Measurements from ENCODE around the gene NKG7. TPM values are rescaled to one million over a fixed set of nuclear protein-coding genes. Genes with fewer than 3 reads are reported as not detected.
A peak's percentile ranks its signal among the peaks of the same experiment; 100 is the strongest.

NKG7 gene
- total and polyA plus RNA-seq, 8 donors: 2.8 to 50.1 (median 6.0) TPM

GRCh38 chr19:51391073-51391611, 18.7 kb upstream of the NKG7 start:
- intact Hi-C loops (cut with DNase I): no loop called here

GRCh38 chr19:51389143-51389542, 16.7 kb upstream of the NKG7 start:
- Histone ChIP-seq H3K4me3 (no peak overlapping the region), H3K36me3 (no peaks in the 10 kb centered on the region), H3K27ac (no peak overlapping the region), H3K27me3 (peaks cover 0 to 4% of the 10 kb centered on the region in 2 donors), H3K4me1 (peaks cover 0 to 16% of the 10 kb centered on the region in 2 donors), H3K9me3 (no peaks in the 10 kb centered on the region)
- ATAC-seq (no peak), DNase-seq (no peak)
- intact Hi-C loops (cut with DNase I): no loop called here
- no peak for TF ChIP-seq CTCF (IDR thresholded peaks at IDR 0.05)

More at GRCh38 chr19:51391073-51391611, 18.7 kb upstream of the NKG7 start:
- no peak for ATAC-seq
- Histone ChIP-seq H3K9me3 (no peaks in the 10 kb centered on the region), H3K27ac (peak overlapping the region in 1 of 2 donors; percentile 28), H3K4me1 (peaks cover 0 to 29% of the 10 kb centered on the region in 2 donors), H3K27me3 (peaks cover 0 to 4% of the 10 kb centered on the region in 2 donors), H3K4me3 (no peak overlapping the region), H3K36me3 (no peaks in the 10 kb centered on the region)
- no peak for TF ChIP-seq CTCF (IDR thresholded peaks at IDR 0.05)
- DNase-seq: no peak

GRCh38 chr19:51387924-51388389, 15.5 kb upstream of the NKG7 start, which contains the start of gene LIM2:
Gene LIM2 (minus strand): TSS chr19:51387974. CDS start chr19:51387443, 531 bp downstream.
- Histone ChIP-seq H3K4me3 (no peak within 1 kb of the TSS), H3K27me3 (peaks cover 0 to 4% of the 10 kb centered on the region in 2 donors), H3K9me3 (no peaks in the 10 kb centered on the region), H3K27ac (no peak within 1 kb of the TSS), H3K4me1 (peaks cover 0 to 4% of the 10 kb centered on the region in 2 donors), H3K36me3 (no peaks in the 10 kb centered on the region)
- no peak for ATAC-seq
- no peak for DNase-seq
- TF ChIP-seq CTCF (IDR thresholded peaks at IDR 0.05): no peak
- intact Hi-C loops (cut with DNase I): no loop called here

GRCh38 chr19:51386882-51387520, 14.5 kb upstream of the NKG7 start:
- H3K4me1 ChIP-seq: no peaks in the 10 kb centered on the region
- no peaks in the 10 kb centered on the region for H3K36me3 ChIP-seq
- no peak for TF ChIP-seq CTCF (IDR thresholded peaks at IDR 0.05)
- H3K9me3 ChIP-seq: no peaks in the 10 kb centered on the region
- ATAC-seq (no peak), DNase-seq (no peak)
- H3K27ac ChIP-seq: no peak overlapping the region
- peaks cover 0 to 4% of the 10 kb centered on the region in 2 donors for H3K27me3 ChIP-seq
- intact Hi-C loops (cut with DNase I): no loop called here
- H3K4me3 ChIP-seq: no peak overlapping the region

GRCh38 chr19:51382004-51382403, 9.6 kb upstream of the NKG7 start:
- Histone ChIP-seq H3K4me3 (no peak overlapping the region), H3K27me3 (no peaks in the 10 kb centered on the region), H3K9me3 (peaks cover 0 to 6% of the 10 kb centered on the region in 2 donors), H3K4me1 (no peaks in the 10 kb centered on the region), H3K27ac (no peak overlapping the region), H3K36me3 (no peaks in the 10 kb centered on the region)
- intact Hi-C loops (cut with DNase I): no loop called here
- no peak for ATAC-seq
- no peak for TF ChIP-seq CTCF (IDR thresholded peaks at IDR 0.05)
- no peak for DNase-seq

All from left lung (tissue), 10 donors.